ENCODE data around the gene GZF1.

Gene GZF1

DNA sequence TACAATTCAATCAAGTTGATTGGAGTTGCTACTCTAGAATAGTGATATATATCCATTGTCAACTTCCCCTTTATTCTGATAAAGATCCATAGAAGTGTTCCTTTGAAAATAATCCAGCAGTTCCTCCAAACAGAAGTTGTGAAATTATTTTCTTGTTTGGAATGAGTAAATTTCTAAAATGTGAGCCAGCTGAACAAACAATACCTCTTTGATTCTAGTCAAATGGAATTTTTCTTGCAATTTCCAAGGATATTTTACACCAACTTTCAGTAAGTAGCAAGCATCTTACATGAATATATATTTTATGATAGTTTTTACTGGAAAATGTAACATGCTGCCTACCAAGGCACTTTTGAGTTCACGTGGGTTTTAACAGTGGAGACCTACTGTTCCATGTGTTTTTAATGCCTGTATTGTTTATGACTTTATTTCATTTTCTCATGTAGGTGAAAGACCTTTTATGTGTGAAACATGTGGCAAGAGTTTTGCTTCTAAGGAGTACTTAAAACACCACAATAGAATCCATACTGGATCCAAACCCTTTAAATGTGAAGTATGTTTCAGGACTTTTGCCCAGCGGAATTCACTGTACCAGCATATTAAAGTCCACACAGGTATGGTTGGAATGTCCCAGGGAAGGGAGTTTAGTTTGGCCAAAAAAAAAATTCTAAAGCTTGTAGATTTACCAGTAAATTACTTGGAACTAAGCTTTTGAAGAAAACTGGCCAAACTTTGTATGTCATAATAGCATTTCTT, 6.5 kb downstream of the GZF1 start:
- no peak for DNase-seq
- TF ChIP-seq GATA1 (IDR thresholded peaks at IDR 0.05; ENCODE audit: low read depth, low read length) (no peak), POLR2A (IDR thresholded peaks at IDR 0.05; ENCODE audit: low read length) (no peak)

DNA sequence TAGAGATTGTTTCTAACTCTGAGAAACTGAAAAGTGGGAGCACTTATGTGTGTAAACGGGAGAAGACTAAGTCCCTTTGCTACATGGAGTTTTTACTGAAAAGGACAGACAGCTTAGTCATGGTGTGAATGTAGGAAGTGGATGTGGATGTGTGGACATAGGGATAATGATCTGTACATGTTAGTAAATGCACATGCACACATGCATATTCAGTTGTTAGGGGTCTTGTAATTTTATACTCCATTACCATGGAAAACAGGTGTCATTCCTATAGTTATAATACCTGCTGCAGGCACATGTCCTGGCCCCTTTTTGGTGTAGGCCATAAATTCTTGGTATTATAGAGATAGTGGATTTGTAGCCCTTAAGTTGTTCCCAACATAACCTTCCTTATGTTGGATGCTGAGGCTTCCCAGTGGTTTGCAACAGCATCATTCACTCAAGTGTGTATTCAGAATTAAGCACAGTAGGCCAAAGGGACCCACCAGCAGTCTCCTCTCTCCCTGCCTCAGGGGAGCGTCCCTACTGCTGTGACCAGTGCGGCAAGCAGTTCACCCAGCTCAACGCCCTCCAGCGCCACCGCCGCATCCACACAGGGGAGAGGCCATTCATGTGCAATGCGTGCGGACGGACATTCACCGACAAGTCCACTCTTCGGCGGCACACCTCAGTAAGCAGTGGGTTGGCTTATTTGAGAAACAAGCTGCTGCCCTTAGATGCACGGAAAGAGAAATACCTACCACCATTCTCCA, 7.3 kb downstream of the GZF1 start:
- no peak for TF ChIP-seq GATA1 (IDR thresholded peaks at IDR 0.05; ENCODE audit: low read depth, low read length)
- TF ChIP-seq POLR2A (IDR thresholded peaks at IDR 0.05; ENCODE audit: low read length), result no peak
- DNase-seq, result no peak

DNA sequence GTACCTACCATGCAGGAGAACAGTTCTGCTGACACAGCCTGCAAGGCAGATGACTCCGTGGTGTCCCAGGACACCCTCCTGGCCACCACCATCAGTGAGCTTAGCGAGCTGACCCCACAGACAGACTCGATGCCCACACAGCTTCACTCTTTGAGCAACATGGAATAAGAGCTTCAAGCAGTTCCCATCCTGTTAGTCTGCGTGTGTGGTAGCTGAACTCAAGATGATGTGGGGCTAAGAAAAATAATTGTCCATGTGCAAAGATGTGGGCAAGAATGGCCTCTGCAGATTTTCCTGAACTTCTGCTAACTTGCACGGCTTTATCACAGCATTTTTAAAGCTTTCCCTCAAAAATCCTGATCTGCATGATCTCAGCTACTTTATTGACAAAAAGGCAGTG, 8.3 kb downstream of the GZF1 start:
- DNase-seq, result no peak
- TF ChIP-seq POLR2A (IDR thresholded peaks at IDR 0.05; ENCODE audit: low read length) (no peak), GATA1 (IDR thresholded peaks at IDR 0.05; ENCODE audit: low read depth, low read length) (no peak)

DNA sequence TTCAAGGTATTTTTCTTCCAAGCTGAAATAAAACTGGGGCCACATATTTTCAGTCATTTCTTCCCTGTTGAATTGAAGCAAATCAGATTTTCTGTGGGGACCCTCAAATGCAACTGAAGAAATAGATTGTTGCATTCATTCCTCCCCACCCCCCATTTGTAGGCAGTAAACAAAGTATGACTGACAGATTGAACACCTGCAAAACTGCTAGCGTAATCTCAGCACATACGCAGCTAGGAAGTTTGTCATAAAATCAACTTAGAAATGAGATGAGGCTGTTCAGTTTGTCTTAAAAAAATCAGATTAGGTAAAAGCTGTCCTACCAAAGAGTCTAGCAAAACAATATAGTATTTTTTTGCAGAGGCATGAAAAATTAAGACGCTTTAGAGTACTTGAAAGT, 8.9 kb downstream of the GZF1 start:
- TF ChIP-seq POLR2A (IDR thresholded peaks at IDR 0.05; ENCODE audit: low read length) (no peak), GATA1 (IDR thresholded peaks at IDR 0.05; ENCODE audit: low read depth, low read length) (no peak)
- DNase-seq, result no peak

DNA sequence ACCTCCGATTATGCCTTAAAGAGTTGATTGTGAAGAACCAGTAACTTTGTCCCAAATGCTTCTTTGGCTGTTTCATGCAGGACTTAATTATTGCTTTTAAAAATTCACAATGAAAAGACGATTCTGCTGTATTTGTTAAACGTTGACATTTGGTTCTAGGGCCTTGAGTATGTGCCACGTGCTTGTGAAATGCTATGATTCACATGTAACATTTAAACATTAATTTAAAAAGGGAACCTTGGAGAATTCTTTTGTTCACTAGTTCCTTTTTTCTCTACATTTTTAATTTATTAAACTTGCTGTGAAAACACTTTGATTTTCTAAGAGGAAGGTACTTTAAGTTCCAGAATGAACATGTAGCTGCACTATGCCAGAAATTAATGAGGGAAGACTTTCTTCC, 9.5 kb downstream of the GZF1 start:
- DNase-seq, result no peak
- TF ChIP-seq POLR2A (IDR thresholded peaks at IDR 0.05; ENCODE audit: low read length) (no peak), GATA1 (IDR thresholded peaks at IDR 0.05; ENCODE audit: low read depth, low read length) (no peak)

DNA sequence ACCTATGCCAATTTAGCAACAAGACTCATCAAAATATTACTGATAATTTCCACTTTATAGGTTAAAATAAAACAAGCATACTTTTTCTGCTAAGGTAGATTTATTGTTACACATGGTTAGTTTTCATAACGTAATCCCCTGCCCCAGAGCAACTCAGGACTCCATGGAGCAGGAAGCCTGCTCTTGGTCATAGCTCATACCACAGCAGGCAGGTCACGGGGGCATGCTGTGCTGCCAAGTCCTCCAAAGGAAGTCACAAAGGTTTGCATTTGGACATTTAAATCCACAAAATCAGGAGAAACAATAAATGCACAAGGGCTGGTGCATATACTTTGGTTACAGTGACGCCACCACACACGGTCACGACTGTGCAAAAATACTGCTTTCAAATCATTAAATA, 12.5 kb downstream of the GZF1 start:
- DNase-seq, result no peak
- TF ChIP-seq POLR2A (IDR thresholded peaks at IDR 0.05; ENCODE audit: low read length), result no peak
- no peak for TF ChIP-seq GATA1 (IDR thresholded peaks at IDR 0.05; ENCODE audit: low read depth, low read length)

DNA sequence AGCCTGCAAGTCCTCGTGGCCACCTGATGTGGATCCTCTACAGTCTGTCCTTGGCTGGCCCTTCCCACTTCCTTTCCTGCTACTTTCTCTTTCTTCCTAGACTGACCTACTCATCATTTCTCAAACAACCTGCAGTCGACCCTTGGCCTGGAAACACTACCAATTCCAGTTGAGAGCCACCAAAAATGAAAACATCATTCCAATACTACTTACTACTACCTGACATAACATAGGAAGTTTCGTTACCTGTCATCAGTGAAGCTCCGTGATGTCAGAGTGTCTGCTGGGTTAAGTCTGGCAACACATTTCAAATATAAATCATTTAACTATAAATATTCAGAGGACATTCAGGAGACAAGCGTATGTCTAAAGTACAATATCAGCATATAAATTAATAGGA, 13.8 kb downstream of the GZF1 start:
- no peak for TF ChIP-seq POLR2A (IDR thresholded peaks at IDR 0.05; ENCODE audit: low read length)
- TF ChIP-seq GATA1 (IDR thresholded peaks at IDR 0.05; ENCODE audit: low read depth, low read length), result no peak

DNA sequence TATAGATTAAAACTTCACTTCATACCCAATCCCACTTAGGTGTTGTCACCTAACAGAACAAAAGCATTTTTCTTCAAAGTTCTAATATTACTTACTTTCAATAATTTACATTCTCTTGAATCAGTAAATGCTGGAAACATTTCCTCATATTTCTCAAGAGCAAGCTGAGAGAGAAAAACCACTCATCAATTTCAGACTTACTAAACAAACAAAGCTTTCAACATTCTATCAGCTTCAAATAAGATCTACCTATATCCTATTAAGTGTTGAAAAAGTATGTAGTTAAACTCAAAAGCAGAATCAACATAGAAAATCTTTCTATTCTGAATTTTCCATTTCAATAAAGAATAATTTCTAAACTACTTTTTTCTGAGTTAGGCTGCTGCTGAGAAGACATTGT, 17.8 kb downstream of the GZF1 start:
- DNase-seq, result no peak
- TF ChIP-seq GATA1 (IDR thresholded peaks at IDR 0.05; ENCODE audit: low read depth, low read length) (no peak), POLR2A (IDR thresholded peaks at IDR 0.05; ENCODE audit: low read length) (no peak)

More for the DNA sequence above, 13.8 kb downstream of the GZF1 start:
- DNase-seq, result no peak

DNA sequence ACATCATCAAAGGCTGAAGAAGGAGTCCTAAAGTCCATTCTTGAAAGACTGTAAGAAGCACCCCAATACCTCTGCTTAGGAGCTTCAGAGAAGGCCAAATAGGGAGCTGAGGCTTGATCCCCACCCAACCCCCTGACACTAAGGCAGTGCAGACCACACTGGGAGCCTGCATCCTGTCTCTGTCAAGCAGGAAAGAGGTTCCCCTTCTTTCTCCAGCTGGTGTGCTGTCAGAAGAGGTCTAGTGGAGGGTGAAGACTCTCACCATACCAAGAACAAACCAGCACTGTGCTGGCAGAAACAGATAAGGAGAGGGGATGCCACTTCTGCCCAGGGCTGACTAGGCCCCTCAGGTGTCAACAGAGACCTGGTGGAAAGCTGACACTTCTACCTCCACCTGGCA, 19.9 kb downstream of the GZF1 start:
- TF ChIP-seq GATA1 (IDR thresholded peaks at IDR 0.05; ENCODE audit: low read depth, low read length) (no peak), POLR2A (IDR thresholded peaks at IDR 0.05; ENCODE audit: low read length) (no peak)
- no peak for DNase-seq

DNA sequence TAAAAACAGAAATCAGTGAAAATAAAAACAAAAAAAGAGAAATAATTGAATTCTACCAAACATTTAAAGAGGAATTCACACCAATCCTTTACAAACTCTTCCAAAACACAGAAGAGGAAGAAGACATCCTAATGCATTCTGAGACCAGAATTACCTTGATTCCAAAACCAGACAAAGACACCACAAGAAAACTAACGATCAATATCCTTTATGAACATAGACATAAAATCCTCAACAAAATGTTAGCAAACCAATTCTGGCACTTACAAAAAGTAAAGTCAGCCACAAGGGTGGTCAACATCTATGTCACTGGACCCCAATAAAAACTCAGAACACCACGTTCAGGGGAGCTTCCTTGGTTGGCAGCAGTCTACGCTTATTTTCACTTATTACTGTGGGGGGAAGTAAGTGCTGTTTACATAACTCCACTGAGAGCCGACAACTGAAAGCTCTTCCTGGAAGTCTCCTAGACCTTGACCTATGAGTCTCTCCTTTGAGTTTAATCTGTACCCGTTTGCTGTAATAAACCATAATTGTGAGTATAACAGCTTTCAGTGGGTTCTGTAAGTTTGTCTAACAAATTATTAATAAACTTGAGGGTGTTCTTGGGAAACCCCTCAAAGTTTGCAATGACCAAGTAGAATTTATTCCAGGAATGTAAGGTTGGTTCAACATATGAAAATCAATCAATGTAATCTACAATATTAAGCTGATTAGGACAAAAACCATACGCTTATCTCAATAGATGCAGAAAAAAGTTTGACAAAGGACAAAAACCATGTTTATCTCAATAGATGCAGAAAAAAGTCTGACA, 24.5 kb downstream of the GZF1 start:
- no peak for TF ChIP-seq GATA1 (IDR thresholded peaks at IDR 0.05; ENCODE audit: low read depth, low read length)
- TF ChIP-seq POLR2A (IDR thresholded peaks at IDR 0.05; ENCODE audit: low read length), result no peak
- DNase-seq, result no peak

DNA sequence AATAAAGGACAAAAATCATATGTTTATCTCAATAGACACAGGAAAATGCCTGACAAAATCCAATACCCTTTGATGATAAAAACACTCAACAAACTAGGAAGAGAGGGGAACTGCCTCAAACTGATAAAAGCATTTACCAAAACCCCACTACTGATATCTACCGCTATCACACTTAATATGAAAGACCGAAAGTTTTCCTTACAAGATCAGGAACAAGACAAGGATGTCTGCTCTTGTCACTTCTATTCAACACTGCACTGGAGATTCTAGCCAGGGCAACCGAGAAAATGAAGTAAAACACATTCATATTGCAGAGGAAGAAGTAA, 25.1 kb downstream of the GZF1 start:
- no peak for TF ChIP-seq GATA1 (IDR thresholded peaks at IDR 0.05; ENCODE audit: low read depth, low read length)
- no peak for TF ChIP-seq POLR2A (IDR thresholded peaks at IDR 0.05; ENCODE audit: low read length)
- peak in 1 of 2 experiments; percentile 66 for DNase-seq

DNA sequence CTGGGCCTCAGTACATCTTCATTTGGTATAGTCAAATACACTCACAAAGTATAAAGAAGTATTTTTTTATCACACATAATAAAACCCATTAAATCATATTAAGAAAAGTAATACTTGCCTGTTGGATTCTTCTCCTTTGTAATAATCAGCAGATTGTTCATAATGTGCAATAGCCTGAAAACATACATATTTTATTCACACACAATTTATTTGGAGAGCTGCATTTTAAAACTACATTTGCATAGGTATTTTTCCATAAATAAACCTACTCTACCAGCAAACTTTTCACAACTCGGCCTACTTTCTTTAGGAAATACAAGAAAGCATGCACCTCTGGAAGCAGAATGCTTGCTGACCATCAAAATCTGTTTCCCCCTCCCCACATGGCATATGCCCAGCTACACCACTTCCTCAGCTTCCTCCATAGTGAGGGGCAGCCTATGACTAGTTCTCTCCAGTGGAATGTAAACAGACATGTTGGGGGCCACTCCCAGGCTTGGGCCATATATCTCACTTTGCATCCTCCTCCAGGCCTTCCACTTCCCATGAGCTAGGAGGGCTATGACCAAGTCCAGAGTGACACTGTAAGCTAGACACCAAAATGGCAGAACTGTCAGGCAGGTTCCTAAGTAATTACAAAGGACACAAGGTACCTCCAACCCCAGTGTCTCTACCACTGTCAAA, 28.3 kb downstream of the GZF1 start:
- no peak for TF ChIP-seq POLR2A (IDR thresholded peaks at IDR 0.05; ENCODE audit: low read length)
- no peak for TF ChIP-seq GATA1 (IDR thresholded peaks at IDR 0.05; ENCODE audit: low read depth, low read length)

DNA sequence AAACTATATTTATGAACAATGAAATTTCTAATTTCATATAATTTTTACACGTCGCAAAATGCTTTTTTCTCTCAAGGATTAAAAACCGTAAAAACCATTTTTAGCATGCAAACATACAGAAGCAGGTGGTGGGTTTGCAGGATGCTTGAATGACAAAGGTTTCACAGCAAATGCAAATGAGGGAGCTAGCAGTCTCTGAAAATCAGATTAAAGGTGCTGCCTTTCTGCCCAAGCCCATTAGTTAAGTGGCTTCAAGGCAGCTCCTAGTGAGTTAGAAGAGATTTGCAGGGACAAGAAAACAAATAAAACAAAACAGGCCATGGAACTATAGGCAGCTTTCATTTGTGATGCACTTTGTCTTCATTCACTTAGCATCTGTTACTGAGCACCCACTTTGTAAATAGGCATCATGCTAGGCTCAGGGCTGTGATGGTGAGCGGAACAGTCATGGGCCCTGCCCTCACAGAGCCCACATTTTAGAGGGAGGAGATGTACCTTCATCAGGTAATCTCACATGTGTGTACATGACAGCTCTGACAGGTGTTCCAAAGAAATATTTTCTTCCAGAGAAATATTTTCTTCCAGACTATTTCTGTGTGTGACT, 29.8 kb downstream of the GZF1 start:
- DNase-seq, result no peak

More for the DNA sequence above, 28.3 kb downstream of the GZF1 start:
- no peak for DNase-seq

More for the DNA sequence above, 29.8 kb downstream of the GZF1 start:
- no peak for TF ChIP-seq POLR2A (IDR thresholded peaks at IDR 0.05; ENCODE audit: low read length)
- no peak for TF ChIP-seq GATA1 (IDR thresholded peaks at IDR 0.05; ENCODE audit: low read depth, low read length)
